ENCODE measurements around the gene TEX22.

DNA sequence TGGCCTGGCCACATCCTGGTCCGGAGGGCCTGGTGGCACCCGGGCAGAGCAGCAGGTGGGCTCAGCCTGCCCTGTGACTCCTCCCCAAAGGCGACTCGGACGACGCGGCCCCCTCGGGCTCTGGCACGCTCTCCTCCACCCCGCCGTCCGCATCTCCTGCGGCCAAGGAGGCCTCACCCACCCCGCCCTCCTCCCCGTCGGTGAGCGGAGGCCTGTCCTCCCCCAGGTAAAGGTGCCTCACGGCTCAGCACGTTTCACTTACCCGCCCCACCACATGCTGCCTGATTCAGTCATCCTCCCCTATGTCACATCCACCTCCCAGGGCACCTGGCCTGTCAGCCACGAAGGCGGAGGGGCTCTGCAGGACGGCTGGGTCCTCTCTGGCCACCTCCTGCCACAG is 6.8 kb upstream of the TEX22 start:
- TF ChIP-seq EP300 (IDR thresholded peaks at IDR 0.05) = no peak
- TF ChIP-seq, protein P1, sequence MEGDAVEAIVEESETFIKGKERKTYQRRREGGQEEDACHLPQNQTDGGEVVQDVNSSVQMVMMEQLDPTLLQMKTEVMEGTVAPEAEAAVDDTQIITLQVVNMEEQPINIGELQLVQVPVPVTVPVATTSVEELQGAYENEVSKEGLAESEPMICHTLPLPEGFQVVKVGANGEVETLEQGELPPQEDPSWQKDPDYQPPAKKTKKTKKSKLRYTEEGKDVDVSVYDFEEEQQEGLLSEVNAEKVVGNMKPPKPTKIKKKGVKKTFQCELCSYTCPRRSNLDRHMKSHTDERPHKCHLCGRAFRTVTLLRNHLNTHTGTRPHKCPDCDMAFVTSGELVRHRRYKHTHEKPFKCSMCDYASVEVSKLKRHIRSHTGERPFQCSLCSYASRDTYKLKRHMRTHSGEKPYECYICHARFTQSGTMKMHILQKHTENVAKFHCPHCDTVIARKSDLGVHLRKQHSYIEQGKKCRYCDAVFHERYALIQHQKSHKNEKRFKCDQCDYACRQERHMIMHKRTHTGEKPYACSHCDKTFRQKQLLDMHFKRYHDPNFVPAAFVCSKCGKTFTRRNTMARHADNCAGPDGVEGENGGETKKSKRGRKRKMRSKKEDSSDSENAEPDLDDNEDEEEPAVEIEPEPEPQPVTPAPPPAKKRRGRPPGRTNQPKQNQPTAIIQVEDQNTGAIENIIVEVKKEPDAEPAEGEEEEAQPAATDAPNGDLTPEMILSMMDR (IDR thresholded peaks at IDR 0.05) = no peak
- no peak for TF ChIP-seq POLR2A (IDR thresholded peaks at IDR 0.05; ENCODE audit: low read depth)

Measured in esophagus muscularis mucosa (tissue), 4 donors.